Upper lobe of left lung (tissue), 4 donors: ENCODE data around the gene NF1.

Experiments
- CTCF ChIP-seq, 6 experiments: fragments of 450-650 bp in 4 of 6; fragments of 200-600 bp in 2 of 6; sonication (generic) in 2 of 6; IDR thresholded peaks; one replicate each; pipeline ENCODE4 v1.5.1; 2016 to 2019; ENCODE audit warnings: antibody characterized with exemption in 6 of 6
- EP300 ChIP-seq, 4 donors: sonication (generic); formaldehyde crosslinking; IDR thresholded peaks; one replicate each; pipeline ENCODE4 v1.5.1; 2017; ENCODE audit warnings: antibody characterized with exemption in 4 of 4, control low read depth in 2 of 4
- POLR2A ChIP-seq, 4 donors: fragments of 450-650 bp; IDR thresholded peaks; one replicate each; pipeline ENCODE4 v1.5.1; 2016 to 2017; ENCODE audit warnings: antibody characterized with exemption in 4 of 4, mild to moderate bottlenecking in 2 of 4
- POLR2AphosphoS5 ChIP-seq, 2 donors: sonication (generic); formaldehyde crosslinking; IDR thresholded peaks; one replicate each; pipeline ENCODE4 v1.5.1; 2017; ENCODE audit warnings: antibody characterized with exemption in 2 of 2

- TF ChIP-seq CTCF (IDR thresholded peaks at IDR 0.05) (no peak), POLR2A (IDR thresholded peaks at IDR 0.05) (no peak), POLR2AphosphoS5 (IDR thresholded peaks at IDR 0.05) (no peak), EP300 (IDR thresholded peaks at IDR 0.05) (no peak)
Observed at GRCh38 chr17:31272236-31272635, 177.5 kb downstream of the NF1 start.
